Head of caudate nucleus (tissue), 42 donors: ENCODE measurements around the gene DTNB.

Experiments
- DNase-seq, 42 donors: peaks; one replicate each; pipeline versions ENCODE4 v3.0.0 to v3.0.0-alpha.2; 2020 to 2021; ENCODE audit warnings: mixed read lengths in 7 of 42
- intact Hi-C: fragments of 100-400 bp; cut with DNase I; formaldehyde crosslinking; loops from one replicate; pipeline ENCODE4 v1.15.0; 2022

The DTNB gene

DNA sequence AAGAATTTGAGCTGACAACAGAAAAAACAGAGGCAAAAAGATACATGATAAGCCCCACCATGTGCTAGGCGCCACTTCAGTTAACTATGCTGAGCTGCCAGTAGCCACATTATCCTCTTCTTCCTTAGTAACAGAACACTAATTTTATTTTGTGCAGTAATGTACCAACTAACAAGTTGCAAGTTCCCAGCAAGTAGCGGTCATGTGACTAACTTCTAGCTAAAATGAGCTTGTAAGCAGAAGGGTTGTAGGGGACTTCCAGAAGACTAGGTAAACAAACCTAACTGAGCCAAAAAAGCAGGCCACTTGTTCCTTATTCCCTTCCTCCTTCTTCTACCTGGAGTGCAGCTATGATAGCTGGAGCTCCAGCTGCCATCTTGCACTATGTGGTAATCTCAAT lies 75.5 kb downstream of the DTNB start:
- intact Hi-C loops: no loop called here
- no peak for DNase-seq

DNA sequence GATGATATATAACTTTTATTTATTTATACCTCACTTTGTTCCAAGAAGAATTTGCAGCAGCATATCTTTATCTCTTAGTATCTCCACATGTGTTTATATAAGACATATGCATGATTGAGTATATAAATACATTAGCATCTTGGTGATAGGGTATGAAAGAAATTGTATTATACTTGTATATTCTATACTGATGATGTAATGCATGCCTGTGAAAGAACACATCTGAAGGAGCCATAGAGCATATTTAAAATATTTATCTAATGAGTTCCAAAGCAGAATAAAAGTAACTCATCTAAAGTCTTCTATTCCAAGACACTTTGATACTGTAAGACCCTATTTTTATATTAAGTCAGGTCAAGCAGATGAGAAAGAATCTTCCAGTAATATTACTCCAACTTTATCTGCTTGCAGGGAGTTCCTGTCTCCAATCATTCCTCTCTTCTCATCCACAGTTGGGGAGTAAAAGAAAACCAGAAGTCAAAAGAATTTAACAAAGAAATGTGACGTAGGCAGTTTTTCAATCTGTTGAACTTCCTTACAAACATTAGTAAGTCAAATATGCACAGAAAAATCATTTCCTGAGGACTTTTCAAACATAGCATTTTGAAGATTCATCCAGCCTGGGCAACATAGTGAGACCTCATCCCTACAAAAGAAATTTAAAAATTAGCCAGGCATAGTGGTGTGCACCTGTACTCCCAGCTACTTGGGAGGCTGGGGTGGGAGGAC lies 76.7 kb downstream of the DTNB start:
- DNase-seq: no peak
- intact Hi-C loops: no loop called here

DNA sequence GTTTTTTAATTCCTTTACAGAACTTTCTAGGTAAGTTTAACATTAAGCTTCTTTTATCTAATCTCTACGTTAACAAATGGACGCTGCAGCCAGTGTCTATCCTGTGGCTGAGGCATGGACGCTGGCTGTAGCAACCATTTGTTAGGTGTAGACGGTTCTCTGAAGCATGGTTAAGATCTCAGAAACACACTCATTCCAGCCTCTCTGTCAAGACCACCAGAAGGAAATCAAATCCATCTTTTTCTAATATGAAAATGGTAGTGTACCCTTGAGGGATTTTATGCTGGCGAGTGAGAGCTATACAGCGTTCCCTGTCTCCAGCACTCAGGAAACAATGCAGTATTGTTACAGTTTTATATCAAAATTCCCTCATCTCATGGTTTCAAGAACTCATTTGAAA lies 78.0 kb downstream of the DTNB start:
- intact Hi-C loops: no loop called here
- no peak for DNase-seq

DNA sequence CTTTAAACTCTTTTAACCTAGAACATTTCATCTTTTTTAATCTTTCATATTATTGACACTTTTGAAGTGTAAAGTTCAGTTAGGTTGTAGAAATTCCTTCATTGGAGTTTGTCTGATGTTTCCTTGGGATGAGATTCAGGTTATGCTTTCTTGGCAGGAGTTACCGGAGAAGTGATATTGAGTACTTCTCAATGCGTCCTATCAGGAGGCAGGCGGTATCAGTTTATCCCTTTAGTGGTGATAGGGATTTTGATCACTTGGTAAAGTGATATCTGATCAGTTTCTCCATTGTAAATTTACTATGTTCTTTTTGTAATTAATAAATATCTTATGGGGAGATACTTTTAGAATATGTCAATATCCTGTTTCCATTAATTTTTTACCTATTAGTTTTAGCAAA lies 78.4 kb downstream of the DTNB start:
- DNase-seq: no peak
- intact Hi-C loops: no loop called here

DNA sequence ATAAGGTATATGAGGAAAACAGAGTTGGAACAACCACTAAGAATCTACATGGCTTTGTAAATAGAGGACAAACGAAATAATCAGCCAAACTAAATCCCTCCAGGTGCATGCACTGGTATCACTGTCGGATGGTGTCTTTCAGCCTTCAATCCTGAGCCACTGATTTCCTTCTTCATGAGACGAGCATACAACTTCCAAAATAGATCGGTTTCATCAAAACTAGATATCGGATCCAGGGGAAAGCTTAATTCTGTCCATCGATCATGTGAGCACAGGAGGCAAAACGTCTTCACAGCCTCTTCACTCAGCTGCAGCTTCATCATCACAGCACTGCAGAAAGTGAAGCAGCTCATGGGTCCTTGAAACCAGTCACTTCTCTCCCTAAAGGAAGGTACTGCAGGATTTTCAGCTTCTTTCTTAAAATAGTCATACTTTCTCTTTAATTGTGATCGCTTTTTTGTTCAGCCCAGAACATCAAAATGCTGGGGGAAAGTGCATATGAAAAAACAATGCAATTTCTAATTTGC lies 80.5 kb downstream of the DTNB start:
- intact Hi-C loops: no loop called here
- peak in 6 of 42 donors; percentile 23 to 67 (median 40) for DNase-seq

DNA sequence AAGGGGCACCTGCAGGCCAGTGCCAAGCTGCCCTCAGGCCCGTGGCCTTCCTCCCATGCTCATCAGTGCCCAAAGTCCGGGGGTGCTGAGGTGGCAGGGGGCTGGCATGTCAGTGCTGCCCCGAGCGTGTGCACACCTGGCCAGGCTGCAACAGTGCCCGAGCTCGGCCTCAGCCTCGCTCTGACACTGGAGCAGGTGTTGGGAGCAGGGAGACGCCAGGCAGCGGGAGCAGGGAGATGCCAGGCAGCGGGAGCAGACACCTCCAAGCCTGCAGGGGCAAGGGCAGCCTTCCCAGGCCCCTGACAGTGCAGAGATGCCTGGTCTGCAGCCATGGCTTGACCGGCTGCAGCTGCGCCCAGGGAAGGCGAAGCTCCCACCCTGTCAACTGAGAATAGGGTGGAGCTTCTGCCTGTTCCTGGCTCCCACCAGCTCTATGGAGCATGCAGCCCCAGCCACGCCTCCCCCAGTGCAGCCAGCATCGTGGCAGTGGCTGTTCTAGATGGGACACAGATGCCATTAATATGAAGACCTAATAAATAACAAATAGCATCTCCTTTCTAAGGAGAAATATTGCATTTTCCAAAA lies 82.4 kb downstream of the DTNB start:
- DNase-seq: peak; percentile 49 to 92 (median 81)
- intact Hi-C loops: no loop called here

DNA sequence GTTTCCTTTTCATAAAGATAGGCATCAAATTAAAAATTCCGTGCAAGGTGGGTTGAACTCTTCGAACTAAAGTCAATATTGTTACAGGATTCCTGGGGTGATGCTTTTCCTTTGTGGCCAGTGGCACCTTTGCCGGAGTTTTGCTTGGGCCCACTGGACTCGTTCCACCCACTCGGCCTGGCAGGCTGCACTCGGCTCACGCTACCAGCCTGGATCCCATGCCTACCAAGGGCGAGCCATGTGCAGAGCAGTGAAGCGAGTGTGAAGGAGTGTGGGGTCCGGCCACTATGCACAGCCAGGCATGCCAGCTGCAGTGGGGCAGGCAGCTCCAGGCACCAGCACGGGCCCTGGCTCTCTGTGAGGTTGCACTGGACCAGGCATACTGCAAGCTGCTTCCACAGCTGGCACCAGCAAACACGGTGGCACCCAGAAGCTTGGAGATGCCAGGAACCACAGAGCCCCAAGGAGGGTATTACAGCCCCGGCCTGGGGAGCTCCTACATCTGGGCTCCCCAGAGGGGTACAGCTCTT lies 83.6 kb downstream of the DTNB start:
- DNase-seq: peak in 13 of 42 donors; percentile 21 to 59 (median 42)
- intact Hi-C loops: no loop called here

DNA sequence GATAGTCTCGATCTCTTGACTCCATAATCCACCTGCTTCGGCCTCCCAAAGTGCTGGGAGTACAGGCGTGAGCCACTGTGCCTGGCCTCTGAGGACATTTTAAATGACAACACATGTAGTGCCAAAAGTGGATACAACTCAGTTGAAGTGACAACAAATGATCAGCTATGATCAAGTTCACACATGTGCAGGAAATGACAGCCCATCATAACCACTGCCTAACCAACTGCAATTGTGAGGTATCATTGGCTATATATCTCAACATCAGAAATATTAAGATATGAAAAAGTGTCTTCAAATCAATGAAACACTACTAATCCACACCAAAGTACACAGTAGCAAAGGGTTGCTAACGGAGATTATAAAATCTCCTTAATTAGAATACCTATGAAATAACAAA lies 84.8 kb downstream of the DTNB start:
- no peak for DNase-seq
- intact Hi-C loops: no loop called here

DNA sequence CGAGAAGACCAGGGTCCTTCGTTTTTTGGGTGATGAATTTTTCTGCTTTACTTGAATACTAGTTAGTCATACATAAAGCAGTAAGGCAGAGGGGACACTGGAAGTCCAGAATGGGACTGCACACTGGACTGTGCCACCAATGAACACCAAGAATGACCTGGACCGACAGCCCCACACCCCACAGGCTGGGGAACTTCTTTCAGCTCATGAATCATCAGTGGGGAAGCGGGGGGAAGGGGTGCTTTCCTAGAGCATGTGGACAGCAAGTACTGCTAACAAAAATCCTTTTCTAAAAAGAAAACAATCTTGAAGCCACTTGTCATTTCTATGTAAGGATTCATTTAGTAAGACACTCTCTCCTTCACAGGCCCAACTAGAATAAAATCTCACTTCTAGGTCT lies 86.0 kb downstream of the DTNB start:
- intact Hi-C loops: no loop called here
- DNase-seq: peak in 31 of 42 donors; percentile 21 to 84 (median 53)

DNA sequence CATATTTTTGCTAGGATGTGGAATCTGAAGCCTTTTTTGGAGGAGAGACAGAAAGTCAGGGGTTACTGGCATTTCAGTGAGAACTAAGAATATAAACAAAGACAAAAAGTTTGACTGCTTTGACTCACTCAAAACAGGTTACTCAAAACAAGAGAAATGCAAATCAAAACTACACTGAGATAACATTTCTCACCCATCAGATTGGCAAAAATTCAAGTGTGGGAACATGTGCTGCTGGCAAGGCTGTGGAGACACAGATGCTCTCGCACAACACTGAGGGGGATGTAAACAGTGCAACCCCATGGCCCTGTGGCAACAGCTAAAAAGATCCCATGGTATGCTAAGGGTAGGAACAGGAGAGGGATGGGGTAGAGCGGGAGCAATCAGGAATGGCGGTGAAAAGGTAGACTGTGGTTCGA lies 86.6 kb downstream of the DTNB start:
- intact Hi-C loops: no loop called here
- peak in 23 of 42 donors; percentile 34 to 82 (median 50) for DNase-seq

DNA sequence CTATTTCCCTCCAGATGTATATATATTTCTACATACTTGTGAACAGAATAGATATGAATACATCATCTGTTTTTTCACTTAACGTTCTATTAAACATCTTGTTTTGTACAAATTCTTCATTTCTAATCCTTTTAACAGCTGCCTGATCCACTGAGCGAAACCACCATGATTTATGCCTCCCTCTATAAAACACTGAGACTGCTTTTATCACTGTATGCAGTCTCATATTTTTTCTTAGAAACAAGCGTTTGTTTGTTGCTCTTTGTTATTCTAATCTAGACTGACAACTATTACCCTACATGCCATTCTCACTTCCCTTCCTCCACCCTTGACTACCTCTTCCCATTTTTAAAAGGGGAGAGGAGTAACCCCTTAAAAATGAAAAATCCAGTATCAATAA lies 88.2 kb downstream of the DTNB start:
- intact Hi-C loops: no loop called here

DNA sequence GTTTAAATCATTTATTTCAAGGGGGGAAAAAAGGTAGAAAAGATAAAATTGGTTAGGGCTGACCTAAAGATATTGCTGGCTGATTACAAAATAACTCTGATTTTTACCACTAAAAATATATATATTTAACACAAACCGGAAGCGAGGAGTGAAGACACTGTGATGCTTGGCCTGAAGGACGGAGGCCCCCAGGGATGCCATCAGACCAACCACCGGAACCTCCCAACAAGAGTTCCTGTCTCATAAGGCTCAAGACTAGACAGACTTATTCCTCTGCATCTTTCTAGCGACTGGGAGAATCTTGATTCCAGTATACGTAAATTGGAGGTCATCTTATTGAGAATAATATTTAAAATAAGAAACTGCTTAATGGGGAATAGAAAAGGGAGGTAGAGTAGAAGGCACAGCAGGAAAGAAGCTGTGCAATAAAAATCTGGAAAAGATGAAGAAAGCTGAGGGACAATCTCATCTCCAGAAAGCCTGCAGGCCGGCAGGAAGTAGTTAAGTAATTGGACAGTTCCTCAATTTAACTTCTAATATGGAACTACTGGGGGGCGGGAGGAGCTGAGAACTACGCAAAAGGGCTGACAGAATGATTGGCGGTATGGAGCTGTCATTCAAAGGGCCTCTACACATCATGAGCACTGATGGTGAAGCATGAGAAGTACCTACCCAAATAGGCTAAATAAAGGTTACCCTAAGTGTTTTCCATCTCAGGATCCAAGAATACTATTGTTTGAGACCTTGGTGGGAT lies 91.1 kb downstream of the DTNB start:
- intact Hi-C loops: no loop called here
- DNase-seq: no peak

More for the DNA sequence above, 88.2 kb downstream of the DTNB start:
- no peak for DNase-seq

DNA sequence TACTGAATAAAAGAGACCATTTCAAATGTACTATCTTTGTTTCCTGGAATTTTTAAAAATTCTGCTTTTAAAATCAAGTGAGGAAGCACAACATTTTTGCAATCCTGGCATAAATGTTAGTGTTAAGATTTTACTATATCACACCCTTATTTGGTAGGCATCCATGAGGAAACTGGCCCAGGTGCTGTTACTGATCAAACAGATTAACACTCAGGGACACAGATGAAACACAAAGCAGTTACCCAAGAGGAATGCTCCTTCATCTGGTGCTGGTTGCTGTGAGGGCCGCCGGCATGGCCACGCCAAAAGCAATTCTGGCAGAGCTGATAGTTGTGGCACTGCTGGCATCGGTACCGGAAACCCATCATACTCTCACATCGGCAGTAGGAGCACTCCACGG lies 96.8 kb downstream of the DTNB start:
- intact Hi-C loops: no loop called here

DNA sequence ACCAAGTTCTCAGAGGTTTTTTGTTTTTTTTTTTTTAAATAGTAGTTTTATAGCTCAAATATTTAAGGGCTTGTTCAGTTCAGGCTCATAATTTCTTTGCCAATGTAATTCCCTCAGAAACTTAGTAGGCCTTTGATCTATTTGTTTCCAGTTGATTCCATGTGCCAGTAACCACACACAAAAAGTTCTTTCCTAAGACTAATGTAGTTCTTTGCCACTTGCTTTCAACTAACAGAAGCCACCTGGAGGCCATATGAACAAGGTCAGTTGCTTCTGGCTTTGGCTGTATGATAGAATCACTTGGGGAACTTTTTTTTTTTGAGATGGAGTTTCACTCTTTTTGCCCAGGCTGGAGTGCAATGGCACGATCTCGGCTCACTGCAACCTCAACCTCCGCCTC lies 100.7 kb downstream of the DTNB start:
- no peak for DNase-seq
- intact Hi-C loops: no loop called here

More for the DNA sequence above, 96.8 kb downstream of the DTNB start:
- DNase-seq: no peak

DNA sequence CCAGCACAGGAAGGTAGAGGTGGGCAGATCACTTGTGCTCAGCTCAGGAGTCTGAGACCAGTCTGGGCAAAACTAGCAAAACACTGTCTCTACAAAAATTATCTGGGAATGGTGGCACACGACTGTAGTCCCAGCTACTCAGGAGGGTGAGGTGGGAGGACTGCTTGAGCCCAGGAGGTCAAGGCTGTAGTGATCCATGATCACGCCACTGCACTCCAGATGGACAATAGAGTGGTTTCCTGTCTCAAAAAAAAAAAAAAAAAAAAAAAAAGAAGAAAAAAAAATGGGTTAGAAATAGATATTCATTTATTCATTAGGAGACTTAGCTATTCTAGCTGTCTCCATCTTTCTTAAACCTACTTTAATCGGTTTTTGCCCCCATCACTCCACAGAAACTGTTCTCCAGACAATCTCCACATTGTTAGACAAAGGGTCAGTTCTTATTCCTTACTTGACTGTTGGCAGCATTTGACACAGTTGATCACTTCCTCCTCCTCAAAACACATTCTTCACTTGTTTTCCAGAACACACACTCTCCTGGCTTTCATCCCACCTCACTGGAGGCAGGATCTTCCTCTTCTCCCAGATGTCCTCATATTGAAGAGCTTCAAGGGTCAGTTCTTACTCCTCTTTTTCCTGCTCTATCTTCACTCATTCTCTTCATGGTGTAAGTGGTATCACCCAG lies 103.1 kb downstream of the DTNB start:
- intact Hi-C loops: no loop called here
- DNase-seq: no peak

DNA sequence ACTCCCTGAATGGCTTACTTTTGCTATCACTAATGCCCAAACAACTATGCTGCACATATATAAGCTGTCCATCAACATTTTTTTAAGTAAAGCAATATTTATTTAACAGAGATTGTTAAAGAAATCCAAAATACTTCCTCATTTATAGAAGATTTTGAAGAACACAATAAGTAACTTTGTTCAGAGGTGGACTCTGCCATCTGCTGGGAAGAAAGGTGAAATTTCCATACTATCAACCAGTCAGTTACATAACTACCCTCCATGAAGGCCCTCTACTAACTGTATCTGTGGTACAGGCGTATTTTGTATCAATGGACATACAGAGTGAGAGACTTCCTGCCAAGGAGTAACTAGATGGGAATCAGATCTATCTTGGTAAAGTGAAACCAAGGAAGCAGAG lies 106.0 kb downstream of the DTNB start:
- intact Hi-C loops: no loop called here
- DNase-seq: peak in 11 of 42 donors; percentile 32 to 69 (median 49)

DNA sequence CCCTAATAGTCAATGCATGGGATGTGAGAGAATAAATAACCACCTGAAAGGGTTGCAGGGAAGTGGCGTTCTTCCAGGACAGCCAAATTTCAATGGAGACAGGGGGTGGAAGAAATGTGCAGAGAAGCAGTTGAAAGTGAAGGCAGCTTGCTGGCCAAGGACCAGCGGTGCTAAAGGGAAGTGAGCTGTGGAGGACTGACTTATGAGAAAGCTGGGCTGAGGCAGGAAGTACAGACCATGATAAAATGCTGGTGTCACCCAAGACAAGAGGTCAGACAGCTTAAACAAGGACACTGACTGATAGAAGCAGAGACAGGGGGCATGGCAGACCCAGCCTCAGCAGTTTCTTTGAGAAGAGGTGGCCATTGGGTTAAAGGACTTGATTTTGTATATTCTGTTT lies 106.7 kb downstream of the DTNB start:
- intact Hi-C loops: no loop called here
- peak in 8 of 42 donors; percentile 17 to 51 (median 28) for DNase-seq

DNA sequence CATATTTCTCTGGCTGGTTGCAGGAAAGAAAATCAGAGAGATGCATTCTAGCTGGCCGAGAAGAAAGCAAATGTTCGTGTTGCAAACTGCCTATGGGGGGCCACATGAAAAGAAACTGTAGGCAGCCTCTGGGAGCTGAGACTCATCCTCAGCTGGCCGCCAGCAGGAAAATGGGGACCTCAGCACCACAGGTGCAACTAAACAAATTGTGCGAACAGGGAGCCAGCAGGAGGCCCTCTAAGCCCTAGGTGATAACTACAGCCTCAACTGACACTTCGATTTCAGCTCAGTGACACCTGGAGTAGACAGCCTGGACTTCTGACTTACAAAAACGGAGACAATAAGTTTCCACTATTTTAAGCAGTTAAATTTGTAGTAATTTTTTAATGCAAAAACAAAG lies 107.3 kb downstream of the DTNB start:
- intact Hi-C loops: no loop called here
- DNase-seq: no peak

DNA sequence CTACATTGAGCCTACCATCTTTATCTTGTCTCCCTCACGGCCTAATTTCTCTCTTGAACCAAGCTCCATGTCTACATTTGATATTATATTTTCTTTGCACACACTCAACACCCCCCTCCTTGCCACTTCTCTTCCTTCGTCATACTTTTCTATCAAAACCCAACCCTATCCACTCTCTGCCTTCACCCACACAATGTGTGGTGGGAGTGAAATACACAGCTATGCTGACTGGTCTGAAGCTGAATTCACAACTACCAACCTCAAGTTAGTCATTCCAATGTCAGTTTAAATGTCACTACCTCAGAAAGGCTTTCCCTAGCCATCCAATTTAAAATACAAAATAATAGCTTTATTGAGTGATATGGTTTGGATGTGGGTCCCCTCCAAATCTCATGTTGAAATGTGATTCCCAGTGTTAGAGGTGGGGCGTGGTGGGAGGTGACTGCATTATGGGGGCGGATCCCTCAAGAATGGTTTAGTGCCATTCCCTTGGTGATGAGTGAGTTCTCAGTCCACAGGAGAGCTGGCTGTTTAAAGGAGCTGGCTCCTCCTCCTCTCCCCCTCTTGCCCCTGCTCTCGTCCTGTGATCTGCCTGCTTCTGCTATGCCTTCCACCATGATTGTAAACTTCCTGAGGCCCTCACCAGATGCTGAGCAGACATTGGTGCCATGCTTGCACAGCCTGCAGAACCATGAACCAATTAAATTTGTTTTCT lies 112.1 kb downstream of the DTNB start:
- intact Hi-C loops: no loop called here

More for the DNA sequence above, 112.1 kb downstream of the DTNB start:
- DNase-seq: peak in 13 of 42 donors; percentile 17 to 63 (median 31)
